H1 (cell line): Measurements from ENCODE around the gene IFI44L. TPM values are rescaled to one million over a fixed set of nuclear protein-coding genes. Genes with fewer than 3 reads are reported as not detected.

Experiments used
- CTCF ChIA-PET: fragments of 300-600 bp; sonication (Branson Sonifier 250); formaldehyde crosslinking; loops from one replicate; lab custom pipeline; 2021; ENCODE audit not compliant: partially characterized antibody; lab: Charles Lee
- POLR2A ChIA-PET: fragments of 300-600 bp; sonication (Branson Sonifier 250); formaldehyde crosslinking; loops from one replicate; lab custom pipeline; 2021; ENCODE audit warnings: inconsistent platforms; ENCODE audit not compliant: partially characterized antibody; lab: Charles Lee
- DNase-seq, 2 experiments: peaks; one replicate each; pipeline versions ENCODE4 v3.0.0 to v3.0.0-alpha.2; 2010 to 2022; ENCODE audit warnings: low spot score in 2 of 2, low read depth in 1 of 2, mixed read lengths in 1 of 2
- FAIRE-seq: peaks from 2 replicates; lab custom pipeline; 2011; peaks lifted over from hg19 to GRCh38; lab: Jason Lieb, UNC
- H2AFZ ChIP-seq: 2 replicates; pipeline ENCODE4 v1.8.1; 2012; ENCODE audit warnings: low read length, inconsistent platforms
- H2AK5ac ChIP-seq: 2 replicates; pipeline ENCODE4 v1.6.1; 2013; ENCODE audit warnings: low read depth, low read length
- H2BK120ac ChIP-seq: replicated peaks from 2 replicates; pipeline ENCODE3; 2013; ENCODE audit warnings: low read depth, low read length, inconsistent platforms
- H2BK12ac ChIP-seq: 2 replicates; pipeline ENCODE4 v1.6.1; 2013; ENCODE audit warnings: low read depth, low read length
- H2BK15ac ChIP-seq: 2 replicates; pipeline ENCODE4 v1.6.1; 2013; ENCODE audit warnings: low read length
- H2BK20ac ChIP-seq: 2 replicates; pipeline ENCODE4 v1.6.1; 2013; ENCODE audit warnings: low read length
- H2BK5ac ChIP-seq: 2 replicates; pipeline ENCODE4 v1.6.1; 2013; ENCODE audit warnings: low read depth, low read length
- H3K14ac ChIP-seq: 2 replicates; pipeline ENCODE4 v1.6.1; 2013; ENCODE audit warnings: inconsistent platforms; ENCODE audit not compliant: insufficient read length
- H3K18ac ChIP-seq: 2 replicates; pipeline ENCODE4 v1.6.1; 2013; ENCODE audit warnings: low read length; ENCODE audit errors: extremely low read depth
- H3K23ac ChIP-seq: 2 replicates; pipeline ENCODE4 v1.6.1; 2013; ENCODE audit warnings: inconsistent platforms; ENCODE audit not compliant: insufficient read length
- H3K23me2 ChIP-seq: 2 replicates; pipeline ENCODE4 v1.6.1; 2013; ENCODE audit warnings: low read depth, low read length
- H3K27ac ChIP-seq: 2 replicates; pipeline ENCODE4 v1.6.1; 2011; ENCODE audit warnings: low read depth, low read length, inconsistent platforms
- H3K27me3 ChIP-seq, 4 experiments: replicated peaks in 1 of 4; 1 replicate in 1 of 4; 2 replicates in 3 of 4; pipeline versions ENCODE4 v1.6.1 to v1.8.1; 2011 to 2013; ENCODE audit warnings: low read length in 3 of 4, mild to moderate bottlenecking in 3 of 4, inconsistent platforms in 2 of 4, mixed read lengths in 2 of 4, moderate library complexity in 1 of 4; ENCODE audit not compliant: control insufficient read depth in 3 of 4, insufficient read depth in 3 of 4; ENCODE audit errors: extremely low read depth in 1 of 4
- H3K36me3 ChIP-seq, 4 experiments: 2 replicates each; pipeline versions ENCODE4 v1.6.1 to v1.8.1; 2011 to 2013; ENCODE audit warnings: mild to moderate bottlenecking in 4 of 4, low read length in 3 of 4, moderate library complexity in 2 of 4, control low read depth in 1 of 4, inconsistent platforms in 1 of 4; ENCODE audit not compliant: insufficient read depth in 4 of 4, control insufficient read depth in 2 of 4
- H3K4ac ChIP-seq: replicated peaks from 2 replicates; pipeline ENCODE3; 2013; ENCODE audit warnings: low read length, low read depth, mixed read lengths, inconsistent platforms; ENCODE audit not compliant: insufficient read length
- H3K4me1 ChIP-seq, 4 experiments: replicated peaks in 1 of 4; 1 replicate in 1 of 4; 2 replicates in 3 of 4; pipeline versions ENCODE4 v1.6.1 to v1.8.1; 2011 to 2013; ENCODE audit warnings: low read length in 3 of 4, inconsistent platforms in 2 of 4, mixed read lengths in 1 of 4; ENCODE audit not compliant: insufficient read depth in 4 of 4, control insufficient read depth in 3 of 4
- H3K4me2 ChIP-seq, 2 experiments: 2 replicates each; pipeline versions ENCODE4 v1.6.1 to v1.8.1; 2011 to 2013; ENCODE audit warnings: low read depth in 2 of 2, low read length in 2 of 2, control low read depth in 1 of 2, inconsistent platforms in 1 of 2, mild to moderate bottlenecking in 1 of 2; ENCODE audit not compliant: insufficient read depth in 1 of 2
- H3K4me3 ChIP-seq, 4 experiments: fragments of 200-600, 300-600 bp in 1 of 4; sonication (generic), shearing (Covaris generic), sonication (Bioruptor Twin) in 1 of 4; 2 replicates each; pipeline versions ENCODE4 v1.5.1 to v1.8.1; 2011 to 2016; ENCODE audit warnings: low read length in 4 of 4, low read depth in 3 of 4, control low read depth in 2 of 4, inconsistent platforms in 2 of 4, mild to moderate bottlenecking in 2 of 4, mixed read lengths in 1 of 4, moderate library complexity in 1 of 4; ENCODE audit not compliant: insufficient read depth in 2 of 4; ENCODE audit errors: extremely low read depth in 1 of 4
- H3K56ac ChIP-seq: replicated peaks from 2 replicates; pipeline ENCODE3; 2013; ENCODE audit warnings: low read depth, mild to moderate bottlenecking, mixed read lengths, low read length, inconsistent platforms; ENCODE audit not compliant: insufficient read length
- H3K79me1 ChIP-seq: 2 replicates; pipeline ENCODE4 v1.6.1; 2013; ENCODE audit warnings: low read depth, low read length, control low read depth
- H3K79me2 ChIP-seq, 2 experiments: 2 replicates each; pipeline versions ENCODE4 v1.6.1 to v1.8.1; 2012 to 2013; ENCODE audit warnings: low read length in 2 of 2, mild to moderate bottlenecking in 2 of 2, inconsistent platforms in 1 of 2; ENCODE audit not compliant: insufficient read depth in 2 of 2, control insufficient read depth in 1 of 2
- H3K9ac ChIP-seq, 4 experiments: replicated peaks in 1 of 4; 1 replicate in 1 of 4; 2 replicates in 3 of 4; pipeline versions ENCODE4 v1.6.1 to v1.8.1; 2011 to 2013; ENCODE audit warnings: low read depth in 3 of 4, low read length in 3 of 4, control low read depth in 2 of 4, mild to moderate bottlenecking in 2 of 4, moderate library complexity in 2 of 4, inconsistent platforms in 1 of 4; ENCODE audit errors: extremely low read depth in 1 of 4
- H3K9me3 ChIP-seq, 2 experiments: 2 replicates each; pipeline versions ENCODE4 v1.6.1 to v1.8.1; 2012 to 2013; ENCODE audit warnings: mild to moderate bottlenecking in 2 of 2, moderate library complexity in 2 of 2, control low read depth in 1 of 2, inconsistent platforms in 1 of 2, low read depth in 1 of 2, low read length in 1 of 2, mixed read lengths in 1 of 2; ENCODE audit not compliant: insufficient read depth in 2 of 2
- H4K20me1 ChIP-seq, 2 experiments: replicated peaks in 1 of 2; 2 replicates each; pipeline versions ENCODE3 to v1.8.1; 2011 to 2013; ENCODE audit warnings: inconsistent platforms in 2 of 2, low read length in 2 of 2, mild to moderate bottlenecking in 1 of 2; ENCODE audit not compliant: insufficient read depth in 2 of 2, control insufficient read depth in 1 of 2
- H4K5ac ChIP-seq: 2 replicates; pipeline ENCODE4 v1.6.1; 2013; ENCODE audit warnings: low read length, low read depth, mixed read lengths, inconsistent platforms; ENCODE audit not compliant: insufficient read length
- H4K8ac ChIP-seq: 2 replicates; pipeline ENCODE4 v1.8.0; 2013; ENCODE audit warnings: mild to moderate bottlenecking, moderate library complexity, low read length, inconsistent platforms; ENCODE audit not compliant: insufficient read depth; ENCODE audit errors: extremely low read depth
- H4K91ac ChIP-seq: replicated peaks from 2 replicates; pipeline ENCODE3; 2013; ENCODE audit warnings: low read length, mixed read lengths, inconsistent platforms; ENCODE audit not compliant: insufficient read length
- CHD1 ChIP-seq: IDR thresholded peaks from 2 replicates; pipeline ENCODE4 v1.6.1; 2012; ENCODE audit warnings: low read depth, low read length, improper control_type of control experiment
- GABPA ChIP-seq: IDR thresholded peaks from 2 replicates; pipeline ENCODE4 v1.6.1; 2011; ENCODE audit warnings: mild to moderate bottlenecking, low read length, moderate library complexity, borderline replicate concordance; ENCODE audit not compliant: insufficient read depth
- PHF8 ChIP-seq: fragments of 200-600 bp; sonication (generic); conservative IDR thresholded peaks from 2 replicates; pipeline ENCODE4 v1.7.1; 2012; ENCODE audit warnings: low read depth, mild to moderate bottlenecking, inconsistent platforms, low read length, moderate library complexity
- POLR2AphosphoS5 ChIP-seq: IDR thresholded peaks from 2 replicates; pipeline ENCODE4 v1.6.1; 2011; ENCODE audit warnings: low read depth, low read length
- POU5F1 ChIP-seq: IDR thresholded peaks from 2 replicates; pipeline ENCODE4 v1.6.1; 2011; ENCODE audit warnings: low read depth, mild to moderate bottlenecking, low read length, moderate library complexity
- SIN3A ChIP-seq, 2 experiments: IDR thresholded peaks in 1 of 2; conservative IDR thresholded peaks in 1 of 2; 2 replicates each; pipeline ENCODE4 v1.6.1; 2011 to 2012; ENCODE audit warnings: low read length in 2 of 2, improper control_type of control experiment in 1 of 2, low read depth in 1 of 2, mild to moderate bottlenecking in 1 of 2
- SP2 ChIP-seq: IDR thresholded peaks from 2 replicates; pipeline ENCODE4 v1.6.1; 2012; ENCODE audit warnings: mild to moderate bottlenecking, low read length, inconsistent platforms
- SP4 ChIP-seq: IDR thresholded peaks from 2 replicates; pipeline ENCODE4 v1.6.1; 2012; ENCODE audit warnings: low read length, inconsistent platforms
- TAF7 ChIP-seq: optimal IDR thresholded peaks from 2 replicates; pipeline ENCODE3; 2011; ENCODE audit warnings: low read depth, mild to moderate bottlenecking, inconsistent platforms, low read length, moderate library complexity, borderline replicate concordance
- TCF12 ChIP-seq: IDR thresholded peaks from 2 replicates; pipeline ENCODE4 v1.6.1; 2011; ENCODE audit warnings: low read depth, mild to moderate bottlenecking, low read length
- YY1 ChIP-seq: IDR thresholded peaks from 2 replicates; pipeline ENCODE4 v1.6.1; 2011; ENCODE audit warnings: low read depth, mild to moderate bottlenecking, low read length
- WGBS, 2 experiments: shearing (Covaris generic) in 1 of 2; methylation state at CpG; one replicate each; pipeline versions ENCODE4 v1.1.6 to v1.1.7; 2013 to 2015; ENCODE audit warnings: low lambda C conversion rate in 2 of 2, mixed read lengths in 2 of 2, inconsistent platforms in 1 of 2, low coverage in 1 of 2, missing lambda C conversion rate in 1 of 2; ENCODE audit not compliant: insufficient replicate concordance in 2 of 2, insufficient coverage in 1 of 2, insufficient read length in 1 of 2; ENCODE audit errors: extremely low coverage in 1 of 2, missing lambda C conversion rate in 1 of 2; 5-methylcytosine and 5-hydroxymethylcytosine counted together
- polyA plus RNA-seq, 7 experiments: library from polyadenylated mRNA; depleted of rRNA in 3 of 7; stranded (reverse) in 5 of 7; unstranded in 2 of 7; fragments of >200 nt in 5 of 7; fragments of 200-250 nt in 2 of 7; gene quantifications; 1 replicate in 5 of 7; 2 replicates in 1 of 7; 4 replicates in 1 of 7; pipeline versions ENCODE4 v1.2.1 to v1.2.3, GENCODE V29; 2011 to 2013; ENCODE audit warnings: missing spikeins in 2 of 7, mixed read lengths in 2 of 7
- total RNA-seq: library from RNA; stranded (reverse); fragmentation: NEBNext Ultra II Directional; extraction: Animal tissue kit (Norgen Biotek cat#: 25700); gene quantifications from 2 replicates; pipeline ENCODE4 v1.2.1, GENCODE V29; 2021

IFI44L gene
- total and polyA plus RNA-seq, 2 of the 8 experiments (the other 6 are each of a cell fraction or from before 2014, with no cell fraction given): not detected

DNA sequence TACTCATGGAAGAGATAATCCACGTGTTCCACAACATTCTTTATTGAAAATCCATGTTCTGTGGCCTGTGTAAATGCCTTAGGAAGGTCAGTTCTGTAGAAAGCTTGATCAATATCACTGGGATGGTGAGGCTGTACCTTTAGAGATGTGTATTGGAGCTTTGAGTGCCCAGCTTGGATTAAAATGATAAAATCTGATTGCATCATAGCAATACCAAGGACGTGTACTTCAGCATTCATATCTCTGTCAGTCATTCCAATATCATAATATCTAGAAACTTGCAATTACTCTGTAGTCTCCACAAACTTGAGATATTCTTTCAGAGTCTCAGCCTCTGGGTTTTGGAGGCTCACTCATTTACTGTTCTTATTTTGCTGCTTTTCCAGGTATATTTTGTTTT lies 61.0 kb downstream of the IFI44L start:
- H3K9ac ChIP-seq: no peak overlapping the region
- no peak overlapping the region for H3K23ac ChIP-seq
- H2BK12ac ChIP-seq: no peak overlapping the region
- H2BK120ac ChIP-seq: no peak overlapping the region
- H3K27me3 ChIP-seq: no peaks in the 10 kb centered on the region
- H2BK5ac ChIP-seq: no peak overlapping the region
- H3K4me1 ChIP-seq: no peaks in the 10 kb centered on the region
- no peaks in the 10 kb centered on the region for H3K79me2 ChIP-seq
- H4K5ac ChIP-seq: no peak overlapping the region
- no peaks in the 10 kb centered on the region for H3K9me3 ChIP-seq
- H3K36me3 ChIP-seq: no peaks in the 10 kb centered on the region
- FAIRE-seq (no peak), DNase-seq (no peak)
- no peaks in the 10 kb centered on the region for H3K23me2 ChIP-seq
- no peak overlapping the region for H4K8ac ChIP-seq
- CTCF ChIA-PET: interaction anchor here (1.2 to 4.0 kb wide), 3 partner anchors 9 to 74 kb away, joined by 4 to 31 read pairs (median 6); no protein-coding TSS in a partner anchor
- no peak overlapping the region for H2AK5ac ChIP-seq
- H3K4me2 ChIP-seq: no peak overlapping the region
- H3K4me3 ChIP-seq: no peak overlapping the region
- no peak overlapping the region for H2BK20ac ChIP-seq
- H4K91ac ChIP-seq: no peak overlapping the region
- no peak overlapping the region for H3K56ac ChIP-seq
- H3K14ac ChIP-seq: no peak overlapping the region
- no peaks in the 10 kb centered on the region for H3K79me1 ChIP-seq
- WGBS, 2 experiments: 95% methylated on average over 2 of the region's 2 CpGs; no CpG with 5 or more reads in 1 of the 2 experiments
- H2BK15ac ChIP-seq: no peak overlapping the region
- H3K18ac ChIP-seq: no peak overlapping the region
- H3K27ac ChIP-seq: no peak overlapping the region
- no peak overlapping the region for H3K4ac ChIP-seq
- TF ChIP-seq SP4 (no peak), SIN3A (conservative IDR thresholded peaks at IDR 0.05 in 1 of 2, IDR thresholded peaks at IDR 0.05 in 1 of 2; ENCODE audit: low read depth in 1 of 2, low read length in 2 of 2) (no peak), TCF12 (no peak), SP2 (no peak), CHD1 (no peak), POU5F1 (no peak), TAF7 (no peak), YY1 (no peak), POLR2AphosphoS5 (no peak), GABPA (no peak), PHF8 (no peak)
- H4K20me1 ChIP-seq: no peaks in the 10 kb centered on the region
- H2AFZ ChIP-seq: no peak overlapping the region
- POLR2A ChIA-PET: no interaction called here
